ENCODE data around the gene ATG9A. TPM values are rescaled to one million over a fixed set of nuclear protein-coding genes. Genes with fewer than 3 reads are reported as not detected.

ATG9A gene
- total RNA-seq, 4 donors from 2014 or later: 37.8 to 55.1 (median 45.2) TPM

DNA sequence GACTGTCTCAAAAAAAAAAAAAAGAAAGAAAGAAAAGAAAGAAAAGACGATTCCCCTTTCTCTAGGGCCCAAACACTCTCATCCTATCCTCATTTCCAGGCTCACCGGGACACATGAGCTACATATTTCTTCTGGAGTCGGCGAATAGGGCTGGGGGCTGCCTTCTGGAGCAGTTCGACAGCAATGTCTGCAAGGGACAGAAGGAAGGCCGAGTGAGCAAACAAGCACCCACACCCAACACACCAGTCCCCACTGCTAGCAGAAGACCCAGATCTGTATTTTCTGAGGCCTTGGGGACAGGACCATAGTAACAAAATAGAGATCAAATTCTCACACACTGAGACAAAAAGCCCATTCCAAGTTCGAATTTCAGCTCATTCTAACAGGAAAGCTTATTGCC lies 54.0 kb downstream of the ATG9A start:
- Histone ChIP-seq H3K27me3 (no peaks in the 10 kb centered on the region), H3K4me1 (peaks cover 10 to 72% (median 40%) of the 10 kb centered on the region in 3 donors), H3K36me3 (peaks cover 11 to 54% (median 28%) of the 10 kb centered on the region in 3 donors), H3K27ac (peak overlapping the region; percentile 98 to 100 (median 98)), H3K4me3 (peak overlapping the region in 3 of 4 donors; percentile 86 to 100 (median 99)), H3K9me3 (no peaks in the 10 kb centered on the region)
- TF ChIP-seq, protein P1, sequence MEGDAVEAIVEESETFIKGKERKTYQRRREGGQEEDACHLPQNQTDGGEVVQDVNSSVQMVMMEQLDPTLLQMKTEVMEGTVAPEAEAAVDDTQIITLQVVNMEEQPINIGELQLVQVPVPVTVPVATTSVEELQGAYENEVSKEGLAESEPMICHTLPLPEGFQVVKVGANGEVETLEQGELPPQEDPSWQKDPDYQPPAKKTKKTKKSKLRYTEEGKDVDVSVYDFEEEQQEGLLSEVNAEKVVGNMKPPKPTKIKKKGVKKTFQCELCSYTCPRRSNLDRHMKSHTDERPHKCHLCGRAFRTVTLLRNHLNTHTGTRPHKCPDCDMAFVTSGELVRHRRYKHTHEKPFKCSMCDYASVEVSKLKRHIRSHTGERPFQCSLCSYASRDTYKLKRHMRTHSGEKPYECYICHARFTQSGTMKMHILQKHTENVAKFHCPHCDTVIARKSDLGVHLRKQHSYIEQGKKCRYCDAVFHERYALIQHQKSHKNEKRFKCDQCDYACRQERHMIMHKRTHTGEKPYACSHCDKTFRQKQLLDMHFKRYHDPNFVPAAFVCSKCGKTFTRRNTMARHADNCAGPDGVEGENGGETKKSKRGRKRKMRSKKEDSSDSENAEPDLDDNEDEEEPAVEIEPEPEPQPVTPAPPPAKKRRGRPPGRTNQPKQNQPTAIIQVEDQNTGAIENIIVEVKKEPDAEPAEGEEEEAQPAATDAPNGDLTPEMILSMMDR (IDR thresholded peaks at IDR 0.05): no peak
- no peak for TF ChIP-seq POLR2A (IDR thresholded peaks at IDR 0.05)
- WGBS, 2 donors: 76 to 84% methylated on average over 7 of the region's 7 CpGs
- intact Hi-C loops (cut with DNase I): no loop called here
- DNase-seq: no peak

DNA sequence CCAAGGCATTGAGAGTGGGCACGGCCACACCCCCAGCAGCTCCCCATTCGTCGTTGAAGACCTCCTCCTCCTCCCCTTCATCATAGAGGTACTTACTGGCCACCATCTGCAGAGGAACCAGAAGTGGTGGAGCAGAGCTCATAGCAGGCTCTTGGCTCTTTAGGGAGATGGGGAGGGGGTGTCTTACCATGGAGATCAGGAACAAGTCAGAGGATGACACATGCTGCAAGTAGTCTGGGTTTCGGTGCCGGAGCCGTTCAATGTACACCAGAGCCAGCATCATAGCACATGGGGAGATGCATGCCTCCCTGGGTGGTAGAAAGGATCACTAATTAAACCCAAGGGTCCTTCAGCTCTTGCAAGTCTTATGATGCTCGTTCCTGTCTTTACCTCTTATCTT lies 54.6 kb downstream of the ATG9A start:
- no peak overlapping the region for H3K27ac ChIP-seq
- no peaks in the 10 kb centered on the region for H3K27me3 ChIP-seq
- intact Hi-C loops (cut with DNase I): no loop called here
- H3K36me3 ChIP-seq: peaks cover 6 to 47% (median 26%) of the 10 kb centered on the region in 3 donors
- TF ChIP-seq, protein P1 (IDR thresholded peaks at IDR 0.05): no peak
- TF ChIP-seq POLR2A (IDR thresholded peaks at IDR 0.05): no peak
- no peak for DNase-seq
- peaks cover 10 to 66% (median 39%) of the 10 kb centered on the region in 3 donors for H3K4me1 ChIP-seq
- H3K4me3 ChIP-seq: no peak overlapping the region
- H3K9me3 ChIP-seq: no peaks in the 10 kb centered on the region
- 81 to 91% methylated on average over 7 of the region's 7 CpGs for WGBS, 2 donors

DNA sequence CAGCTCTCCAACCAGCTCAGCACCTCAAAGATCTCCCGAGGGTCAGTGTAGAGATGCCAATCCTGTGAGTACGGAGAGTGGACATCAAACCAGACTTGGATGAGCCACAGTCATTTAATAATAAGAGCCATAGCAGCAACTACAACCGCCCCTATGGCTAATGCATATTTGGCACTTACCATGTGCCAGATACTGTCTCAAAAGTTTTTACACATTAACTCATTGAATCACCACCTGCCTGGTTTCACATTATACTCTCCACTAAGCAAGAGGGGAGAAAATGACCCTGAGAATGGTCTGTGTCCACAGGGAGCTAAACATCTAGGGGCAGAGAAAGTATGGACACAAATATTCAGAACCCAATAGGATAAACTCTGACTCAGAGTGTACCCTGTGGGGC lies 55.3 kb downstream of the ATG9A start:
- Histone ChIP-seq H3K36me3 (peaks cover 6 to 43% (median 26%) of the 10 kb centered on the region in 3 donors), H3K27ac (no peak overlapping the region), H3K4me3 (no peak overlapping the region), H3K9me3 (no peaks in the 10 kb centered on the region), H3K27me3 (no peaks in the 10 kb centered on the region), H3K4me1 (peaks cover 5 to 59% (median 33%) of the 10 kb centered on the region in 3 donors)
- 77 to 80% methylated on average over 1 to 3 of the region's 3 CpGs for WGBS, 2 donors
- no peak for TF ChIP-seq POLR2A (IDR thresholded peaks at IDR 0.05)
- TF ChIP-seq, protein P1 (IDR thresholded peaks at IDR 0.05): no peak
- intact Hi-C loops (cut with DNase I): no loop called here
- no peak for DNase-seq

DNA sequence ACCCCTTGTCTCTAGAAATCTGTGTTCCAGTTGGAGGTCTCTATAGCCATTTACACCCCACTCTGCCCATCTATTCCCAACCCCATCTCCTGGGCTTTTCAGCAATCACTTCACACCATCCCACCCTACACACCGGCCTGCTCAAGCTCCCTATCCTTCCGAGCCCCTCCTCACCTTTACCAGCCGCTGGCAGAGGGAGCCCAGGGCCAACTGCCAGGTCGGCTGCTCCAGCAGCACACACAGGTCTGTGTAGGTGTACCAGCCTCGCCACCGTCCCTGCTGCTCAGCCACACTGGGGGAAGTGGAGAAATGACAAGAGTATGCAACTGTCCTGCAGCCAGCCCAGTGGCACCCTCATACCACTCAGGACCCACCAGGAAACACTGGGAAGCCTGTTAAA lies 56.3 kb downstream of the ATG9A start:
- WGBS, 2 donors: 91 to 94% methylated on average over 4 to 6 of the region's 6 CpGs
- Histone ChIP-seq H3K27me3 (no peaks in the 10 kb centered on the region), H3K9me3 (no peaks in the 10 kb centered on the region), H3K36me3 (peaks cover 6 to 43% (median 26%) of the 10 kb centered on the region in 3 donors), H3K27ac (no peak overlapping the region), H3K4me3 (no peak overlapping the region), H3K4me1 (peaks cover 0 to 51% (median 28%) of the 10 kb centered on the region in 3 donors)
- intact Hi-C loops (cut with DNase I): no loop called here
- TF ChIP-seq, protein P1 (IDR thresholded peaks at IDR 0.05): no peak
- TF ChIP-seq POLR2A (IDR thresholded peaks at IDR 0.05): no peak
- DNase-seq: no peak

DNA sequence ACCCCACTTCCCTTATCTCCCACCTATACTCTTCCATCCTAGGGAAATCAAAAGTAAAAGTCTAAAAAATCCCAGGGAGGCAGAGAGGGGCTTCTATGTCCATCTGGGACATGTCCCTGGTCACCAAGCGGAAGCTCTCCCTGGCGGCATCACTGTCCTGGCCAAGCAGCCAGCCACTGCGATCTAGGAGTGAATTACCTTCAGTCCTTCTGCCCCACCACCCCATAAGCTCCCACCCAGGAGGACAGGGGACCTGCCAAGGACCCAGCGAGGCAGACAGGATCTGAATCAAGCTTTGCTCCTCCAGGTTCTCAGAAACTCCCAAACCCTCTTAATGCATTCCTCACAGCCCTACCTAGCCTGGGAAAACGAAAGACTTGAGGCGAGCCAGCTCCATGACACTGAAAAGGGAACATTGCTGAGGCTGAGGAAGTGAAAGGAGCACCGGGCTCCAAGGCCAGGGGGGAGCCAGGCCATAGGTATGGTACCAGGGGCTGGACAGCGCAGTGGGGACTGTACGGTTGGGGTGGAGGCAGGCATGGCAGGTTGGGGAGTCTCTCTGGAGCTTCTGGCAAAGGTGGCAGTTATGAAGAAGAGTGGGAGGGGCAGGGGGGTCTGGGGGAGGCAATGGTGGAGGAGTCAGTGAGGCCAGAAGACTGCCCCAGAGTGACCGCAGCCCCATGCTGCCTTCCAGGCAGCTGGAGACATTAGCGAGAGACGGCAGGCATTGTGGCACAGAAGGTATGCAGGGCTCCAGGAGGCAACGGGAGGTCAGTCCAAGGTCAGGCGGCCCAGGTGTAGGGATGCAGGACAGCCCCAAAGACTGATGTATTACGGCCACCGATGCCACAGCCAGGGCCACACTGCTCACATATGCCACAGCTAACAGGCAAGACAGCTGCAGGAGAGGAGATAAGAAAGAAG lies 56.9 kb downstream of the ATG9A start:
- no peak for TF ChIP-seq POLR2A (IDR thresholded peaks at IDR 0.05)
- TF ChIP-seq, protein P1 (IDR thresholded peaks at IDR 0.05): no peak
- no peak for DNase-seq
- WGBS, 2 donors: 85 to 90% methylated on average over 12 to 16 of the region's 16 CpGs
- H3K9me3 ChIP-seq: no peaks in the 10 kb centered on the region
- H3K27ac ChIP-seq: peak overlapping the region; percentile 50 to 73 (median 64)
- H3K4me1 ChIP-seq: peaks cover 0 to 51% (median 28%) of the 10 kb centered on the region in 3 donors
- H3K36me3 ChIP-seq: peaks cover 6 to 43% (median 26%) of the 10 kb centered on the region in 3 donors
- no peak overlapping the region for H3K4me3 ChIP-seq
- intact Hi-C loops (cut with DNase I): no loop called here
- H3K27me3 ChIP-seq: no peaks in the 10 kb centered on the region
